Fibroblast of skin of abdomen (primary cell): ENCODE data around the gene CPZ.
"Not testable (repeated sequence)": the region's sequence is repeated elsewhere in the genome, so short reads cannot be mapped to it uniquely, and the experiment has no call there.

ENCODE experiments used
- DNase-seq: peaks from one replicate; pipeline ENCODE4 v3.0.0-alpha.2; 2013

Gene CPZ

GRCh38 chr4:8641256-8641655, 48.7 kb downstream of the CPZ start:
- no peak for DNase-seq

- no peak for DNase-seq
Observed at GRCh38 chr4:8641931-8642650, 49.5 kb downstream of the CPZ start.

- no peak for DNase-seq
Observed at GRCh38 chr4:8642651-8643321, 50.2 kb downstream of the CPZ start.

GRCh38 chr4:8643441-8643840, 50.9 kb downstream of the CPZ start:
- DNase-seq, result no peak

- DNase-seq, result no peak
Observed at GRCh38 chr4:8643986-8644385, 51.4 kb downstream of the CPZ start.

GRCh38 chr4:8644461-8644891, 51.9 kb downstream of the CPZ start:
- no peak for DNase-seq

- no peak for DNase-seq
Observed at GRCh38 chr4:8644966-8645752, 52.6 kb downstream of the CPZ start.

- no peak for DNase-seq
Observed at GRCh38 chr4:8645753-8646124, 53.2 kb downstream of the CPZ start.

- no peak for DNase-seq
Observed at GRCh38 chr4:8646296-8647093, 53.9 kb downstream of the CPZ start.

GRCh38 chr4:8647094-8647570, 54.6 kb downstream of the CPZ start:
- no peak for DNase-seq

- DNase-seq, result no peak
Observed at GRCh38 chr4:8647626-8648025, 55.1 kb downstream of the CPZ start.

- DNase-seq, result no peak
Observed at GRCh38 chr4:8648296-8648695, 55.7 kb downstream of the CPZ start.

- no peak for DNase-seq
Observed at GRCh38 chr4:8648816-8649630, 56.5 kb downstream of the CPZ start.

GRCh38 chr4:8649631-8650361, 57.2 kb downstream of the CPZ start:
- DNase-seq, result no peak

GRCh38 chr4:8651661-8652180, 59.2 kb downstream of the CPZ start:
- no peak for DNase-seq

GRCh38 chr4:8652181-8653078, 59.9 kb downstream of the CPZ start:
- DNase-seq, result no peak

- DNase-seq, result no peak
Observed at GRCh38 chr4:8653326-8654000, 60.9 kb downstream of the CPZ start.

- DNase-seq, result not testable (repeated sequence)
Observed at GRCh38 chr4:8654139-8654538, 61.6 kb downstream of the CPZ start.
